Lung (tissue), 12 donors: ENCODE data around the gene TOMM5. TPM values are rescaled to one million over a fixed set of nuclear protein-coding genes. Genes with fewer than 3 reads are reported as not detected.

Experiments used
- ATAC-seq: fragments of 200-7000 bp; cut with Tn5 transposase; one replicate; pipeline ENCODE4 v1.9.1; 2020; ENCODE audit warnings: moderate number of reproducible peaks; ENCODE audit not compliant: insufficient read depth, low FRiP score
- DNase-seq, 3 donors: peaks; one replicate each; pipeline ENCODE4 v3.0.0-alpha.2; 2013 to 2017
- H3K27ac ChIP-seq, 2 donors: one replicate each; pipeline ENCODE4 v1.5.1; 2013; ENCODE audit warnings: mild to moderate bottlenecking in 2 of 2, moderate library complexity in 2 of 2, control low read depth in 1 of 2, inconsistent platforms in 1 of 2, low read depth in 1 of 2, low read length in 1 of 2
- H3K27me3 ChIP-seq, 3 donors: one replicate each; pipeline ENCODE4 v1.5.1; 2013; ENCODE audit warnings: low read length in 2 of 3; ENCODE audit not compliant: control insufficient read depth in 3 of 3, insufficient read depth in 3 of 3
- H3K36me3 ChIP-seq, 4 donors: one replicate each; pipeline ENCODE4 v1.5.1; 2013; ENCODE audit warnings: low read length in 4 of 4, mild to moderate bottlenecking in 1 of 4, moderate library complexity in 1 of 4; ENCODE audit not compliant: control insufficient read depth in 4 of 4, insufficient read depth in 4 of 4
- H3K4me1 ChIP-seq, 5 donors: one replicate each; pipeline ENCODE4 v1.5.1; 2013; ENCODE audit warnings: low read length in 5 of 5, mild to moderate bottlenecking in 2 of 5, moderate library complexity in 1 of 5; ENCODE audit not compliant: control insufficient read depth in 5 of 5, insufficient read depth in 5 of 5
- H3K4me3 ChIP-seq: one replicate; pipeline ENCODE4 v1.5.1; 2013; ENCODE audit warnings: mild to moderate bottlenecking, control low read depth, moderate library complexity
- H3K9ac ChIP-seq, 2 donors: one replicate each; pipeline ENCODE4 v1.5.1; 2013; ENCODE audit warnings: low read length in 2 of 2, control low read depth in 1 of 2; ENCODE audit not compliant: insufficient read depth in 1 of 2
- H3K9me3 ChIP-seq, 4 donors: one replicate each; pipeline ENCODE4 v1.5.1; 2013; ENCODE audit warnings: low read length in 3 of 4, mild to moderate bottlenecking in 1 of 4, moderate library complexity in 1 of 4; ENCODE audit not compliant: control insufficient read depth in 4 of 4, insufficient read depth in 3 of 4
- WGBS, 2 donors: extraction: QIAGEN DNeasy Blood & Tissue Kit; methylation state at CpG; one replicate each; pipeline ENCODE4 v1.1.7; 2013; 5-methylcytosine and 5-hydroxymethylcytosine counted together
- polyA plus RNA-seq, 2 donors: library from polyadenylated mRNA; stranded (reverse); fragments of 200-250 nt; gene quantifications; one replicate each; pipeline ENCODE4 v1.2.1, GENCODE V29; 2013
- total RNA-seq, 2 donors: library from RNA; depleted of rRNA in 1 of 2; stranded (reverse); fragments of >200 nt in 1 of 2; gene quantifications; one replicate each; pipeline ENCODE4 v1.2.1, GENCODE V29; 2014 to 2021
- TF ChIP-seq, protein P1 (sequence below): IDR thresholded peaks from 2 replicates; pipeline ENCODE4 v1.5.1; 2012; ENCODE audit warnings: mild to moderate bottlenecking; ENCODE audit errors: control extremely low read depth, extremely low read depth
- donor health status: control.
- donor health status: control.
- donor health status: Bipolar disorder and iron deficiency.
- donor health status: healthy.
- donor health status: DM: yes; HTN: yes; CAD: no.

TOMM5 gene
- total and polyA plus RNA-seq, 4 donors, result 66.7 to 132 (median 89.8) TPM

DNA sequence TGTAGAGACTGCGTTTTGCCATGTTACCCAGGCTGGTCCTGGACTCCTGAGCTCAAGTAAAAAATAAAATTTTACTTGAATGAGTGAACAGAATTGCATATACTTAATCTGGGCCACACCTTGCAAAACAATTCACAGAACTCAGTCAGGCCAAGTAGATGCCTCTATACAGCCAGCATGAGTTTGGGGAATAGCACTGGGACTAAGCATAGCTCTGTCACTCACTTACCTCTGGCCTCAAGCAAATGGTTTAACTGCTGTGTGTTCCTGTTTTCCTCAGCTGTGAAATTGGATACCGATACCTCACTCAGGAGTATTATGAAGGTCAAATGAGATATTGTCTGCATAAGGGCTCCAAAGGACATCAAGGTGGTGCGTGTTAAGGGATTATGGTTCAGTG lies 47.4 kb upstream of the TOMM5 start:
- DNase-seq (no peak), ATAC-seq (no peak)
- H3K9me3 ChIP-seq, result peaks cover 0 to 3% (median 0%) of the 10 kb centered on the region in 4 donors
- 82 to 86% methylated on average over 3 of the region's 3 CpGs for whole genome bisulfite sequencing, 2 donors
- TF ChIP-seq, protein P1, sequence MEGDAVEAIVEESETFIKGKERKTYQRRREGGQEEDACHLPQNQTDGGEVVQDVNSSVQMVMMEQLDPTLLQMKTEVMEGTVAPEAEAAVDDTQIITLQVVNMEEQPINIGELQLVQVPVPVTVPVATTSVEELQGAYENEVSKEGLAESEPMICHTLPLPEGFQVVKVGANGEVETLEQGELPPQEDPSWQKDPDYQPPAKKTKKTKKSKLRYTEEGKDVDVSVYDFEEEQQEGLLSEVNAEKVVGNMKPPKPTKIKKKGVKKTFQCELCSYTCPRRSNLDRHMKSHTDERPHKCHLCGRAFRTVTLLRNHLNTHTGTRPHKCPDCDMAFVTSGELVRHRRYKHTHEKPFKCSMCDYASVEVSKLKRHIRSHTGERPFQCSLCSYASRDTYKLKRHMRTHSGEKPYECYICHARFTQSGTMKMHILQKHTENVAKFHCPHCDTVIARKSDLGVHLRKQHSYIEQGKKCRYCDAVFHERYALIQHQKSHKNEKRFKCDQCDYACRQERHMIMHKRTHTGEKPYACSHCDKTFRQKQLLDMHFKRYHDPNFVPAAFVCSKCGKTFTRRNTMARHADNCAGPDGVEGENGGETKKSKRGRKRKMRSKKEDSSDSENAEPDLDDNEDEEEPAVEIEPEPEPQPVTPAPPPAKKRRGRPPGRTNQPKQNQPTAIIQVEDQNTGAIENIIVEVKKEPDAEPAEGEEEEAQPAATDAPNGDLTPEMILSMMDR, result no peak
- H3K36me3 ChIP-seq, result no peaks in the 10 kb centered on the region
- H3K27ac ChIP-seq, result no peak overlapping the region
- H3K9ac ChIP-seq, result no peak overlapping the region
- H3K4me1 ChIP-seq, result no peaks in the 10 kb centered on the region
- peaks cover 5 to 10% (median 6%) of the 10 kb centered on the region in 3 donors for H3K27me3 ChIP-seq
- H3K4me3 ChIP-seq, result no peak overlapping the region

DNA sequence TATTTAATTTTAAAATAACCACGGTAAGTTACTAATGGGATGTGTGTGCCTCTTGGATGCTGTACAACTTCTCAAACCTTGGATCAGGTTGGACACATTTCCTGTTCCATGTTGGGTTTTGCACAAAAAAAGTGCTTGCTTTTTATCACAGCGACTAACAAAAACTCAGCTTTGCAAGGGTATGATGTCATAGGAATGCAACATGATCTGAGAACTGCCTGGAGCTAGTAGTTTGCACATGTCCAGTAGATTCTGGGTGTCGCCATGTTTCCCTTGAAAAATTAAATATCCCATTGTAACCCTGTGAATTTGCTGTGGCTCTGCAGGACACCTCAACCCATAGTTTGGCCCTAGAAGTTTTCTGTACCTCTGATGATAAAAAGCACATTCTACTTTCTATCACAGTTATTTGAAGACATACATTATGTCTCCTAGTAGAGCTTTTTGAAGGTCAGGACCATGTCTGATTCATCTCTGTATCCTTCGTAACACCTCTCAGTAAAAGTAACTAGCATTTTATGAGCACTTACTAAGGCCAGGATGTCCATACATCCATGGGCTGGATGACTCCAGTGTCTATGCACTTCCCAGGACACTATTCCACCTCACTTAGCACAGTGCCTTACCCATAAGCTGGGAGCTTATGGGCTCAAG lies 46.8 kb upstream of the TOMM5 start:
- H3K9ac ChIP-seq, result no peak overlapping the region
- TF ChIP-seq, protein P1, result no peak
- ATAC-seq, result no peak
- H3K4me1 ChIP-seq, result no peaks in the 10 kb centered on the region
- H3K4me3 ChIP-seq, result no peak overlapping the region
- no peaks in the 10 kb centered on the region for H3K36me3 ChIP-seq
- no peak for DNase-seq
- peaks cover 5 to 9% (median 6%) of the 10 kb centered on the region in 3 donors for H3K27me3 ChIP-seq
- peaks cover 0 to 3% (median 0%) of the 10 kb centered on the region in 4 donors for H3K9me3 ChIP-seq
- 91 to 95% methylated on average over 4 of the region's 4 CpGs for WGBS, 2 donors
- no peak overlapping the region for H3K27ac ChIP-seq

DNA sequence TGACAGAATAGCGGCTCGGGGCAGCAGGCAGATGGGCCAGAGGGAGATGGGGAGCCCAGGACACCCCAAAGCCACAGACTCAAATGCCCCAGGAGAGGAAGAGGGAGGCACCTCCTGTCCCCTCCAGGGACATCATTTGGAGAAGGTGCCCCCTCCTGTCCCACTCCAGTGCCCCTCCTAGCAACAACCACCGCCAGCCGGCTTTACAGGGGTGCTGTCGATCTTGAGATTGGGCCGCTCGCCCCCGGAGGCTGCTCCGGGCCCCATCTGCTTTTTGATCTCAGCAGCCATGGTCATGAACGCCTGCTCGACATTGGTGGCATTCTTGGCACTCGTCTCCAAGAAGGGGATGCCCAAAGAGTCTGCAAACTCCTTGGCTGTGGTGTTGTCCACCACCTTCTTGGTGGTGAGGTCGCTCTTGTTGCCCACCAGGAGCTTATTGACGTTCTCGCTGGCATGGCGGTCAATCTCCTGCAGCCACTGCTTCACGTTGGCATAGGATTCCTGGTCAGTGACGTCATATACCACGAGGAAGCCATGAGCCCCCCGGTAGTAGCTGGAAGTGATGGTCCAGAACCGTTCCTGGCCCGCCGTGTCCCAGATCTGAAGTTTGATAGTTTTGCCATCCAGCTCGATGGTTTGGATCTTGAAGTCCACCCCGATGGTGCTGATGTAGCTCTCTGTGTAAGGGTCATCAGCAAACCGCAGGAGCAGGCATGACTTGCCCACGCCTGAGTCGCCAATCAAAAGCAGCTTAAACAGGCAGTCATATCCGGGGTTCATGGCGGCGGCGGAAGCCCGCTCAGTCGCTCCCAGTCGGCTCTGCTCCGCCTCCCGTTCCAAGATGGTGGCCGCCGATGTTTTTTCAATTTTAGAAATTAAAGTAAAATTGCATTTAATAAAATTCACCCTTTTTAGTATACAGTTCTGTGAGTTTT lies 44.4 kb upstream of the TOMM5 start:
- Histone ChIP-seq H3K27ac (no peak overlapping the region), H3K4me3 (no peak overlapping the region), H3K9ac (no peak overlapping the region), H3K27me3 (peaks cover 0 to 3% (median 0%) of the 10 kb centered on the region in 3 donors), H3K36me3 (no peaks in the 10 kb centered on the region), H3K9me3 (peaks cover 0 to 3% (median 0%) of the 10 kb centered on the region in 4 donors), H3K4me1 (no peaks in the 10 kb centered on the region)
- DNase-seq, result no peak
- TF ChIP-seq, protein P1, result no peak
- ATAC-seq, result no peak
- 93 to 97% methylated on average over 39 of the region's 39 CpGs for WGBS, 2 donors
